Measurements from ENCODE around the gene CTBP2.

CTBP2 gene

GRCh38 chr10:125041856-125042506, 118.4 kb downstream of the CTBP2 start:
- no peaks in the 10 kb centered on the region for H3K4me1 ChIP-seq (ENCODE audit: low read length)
- H3K9me3 ChIP-seq (replicated peaks; ENCODE audit: insufficient read depth, low read length) = no peaks in the 10 kb centered on the region
- no peak overlapping the region for H2AFZ ChIP-seq (ENCODE audit: low read length)
- no peak overlapping the region for H3K9ac ChIP-seq (ENCODE audit: low read length)
- H4K20me1 ChIP-seq (ENCODE audit: insufficient read depth, low read length) = no peaks in the 10 kb centered on the region
- H3K9me2 ChIP-seq (replicated peaks; ENCODE audit: insufficient read depth, low read length) = no peaks in the 10 kb centered on the region
- no peak overlapping the region for H3K4me3 ChIP-seq (ENCODE audit: low read length)
- no peak for DNase-seq
- peaks cover 92% of the 10 kb centered on the region for H3K27me3 ChIP-seq (replicated peaks; ENCODE audit: insufficient read depth, low read length)
- no peaks in the 10 kb centered on the region for H3F3A ChIP-seq (ENCODE audit: insufficient read depth, low read length)
- TF ChIP-seq, protein P1, sequence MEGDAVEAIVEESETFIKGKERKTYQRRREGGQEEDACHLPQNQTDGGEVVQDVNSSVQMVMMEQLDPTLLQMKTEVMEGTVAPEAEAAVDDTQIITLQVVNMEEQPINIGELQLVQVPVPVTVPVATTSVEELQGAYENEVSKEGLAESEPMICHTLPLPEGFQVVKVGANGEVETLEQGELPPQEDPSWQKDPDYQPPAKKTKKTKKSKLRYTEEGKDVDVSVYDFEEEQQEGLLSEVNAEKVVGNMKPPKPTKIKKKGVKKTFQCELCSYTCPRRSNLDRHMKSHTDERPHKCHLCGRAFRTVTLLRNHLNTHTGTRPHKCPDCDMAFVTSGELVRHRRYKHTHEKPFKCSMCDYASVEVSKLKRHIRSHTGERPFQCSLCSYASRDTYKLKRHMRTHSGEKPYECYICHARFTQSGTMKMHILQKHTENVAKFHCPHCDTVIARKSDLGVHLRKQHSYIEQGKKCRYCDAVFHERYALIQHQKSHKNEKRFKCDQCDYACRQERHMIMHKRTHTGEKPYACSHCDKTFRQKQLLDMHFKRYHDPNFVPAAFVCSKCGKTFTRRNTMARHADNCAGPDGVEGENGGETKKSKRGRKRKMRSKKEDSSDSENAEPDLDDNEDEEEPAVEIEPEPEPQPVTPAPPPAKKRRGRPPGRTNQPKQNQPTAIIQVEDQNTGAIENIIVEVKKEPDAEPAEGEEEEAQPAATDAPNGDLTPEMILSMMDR (IDR thresholded peaks at IDR 0.05; ENCODE audit: low read length) = no peak
- no peak for TF ChIP-seq EZH2 (optimal IDR thresholded peaks at IDR 0.05; ENCODE audit: low read depth, low read length)
- no peak for TF ChIP-seq EZH2phosphoT487 (IDR thresholded peaks at IDR 0.05; ENCODE audit: low read length)
- H3K27ac ChIP-seq (ENCODE audit: low read length) = no peak overlapping the region
- no peaks in the 10 kb centered on the region for H3K79me2 ChIP-seq (ENCODE audit: low read length)
- H3K36me3 ChIP-seq (replicated peaks; ENCODE audit: insufficient read depth, low read length) = no peaks in the 10 kb centered on the region
- no peak overlapping the region for H3K4me2 ChIP-seq (ENCODE audit: low read depth, low read length)

DNA sequence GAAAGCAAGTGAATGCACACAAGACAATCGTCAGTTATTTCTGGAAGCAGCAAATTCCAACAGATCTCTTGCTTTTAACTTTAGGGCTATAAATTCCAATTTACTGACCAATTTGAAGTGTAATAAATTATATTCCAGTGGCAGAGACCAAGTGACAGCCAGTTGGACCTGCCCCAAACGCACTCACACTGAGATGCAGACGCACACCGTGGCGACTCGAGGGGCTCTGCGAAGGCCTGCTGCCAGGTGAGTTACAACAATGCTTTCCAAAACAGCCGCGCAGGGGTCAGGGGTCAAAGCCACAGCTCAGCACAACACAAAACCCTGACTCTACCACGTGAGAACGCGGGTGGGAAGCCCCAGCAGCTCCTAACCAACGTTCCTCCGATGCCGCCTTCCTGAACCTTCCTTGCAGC, 121.0 kb downstream of the CTBP2 start:
- Histone ChIP-seq H3K4me2 (ENCODE audit: low read depth, low read length) (no peak overlapping the region), H3K4me1 (ENCODE audit: low read length) (no peaks in the 10 kb centered on the region), H3K27me3 (replicated peaks; ENCODE audit: insufficient read depth, low read length) (peaks cover 94% of the 10 kb centered on the region), H3F3A (ENCODE audit: insufficient read depth, low read length) (no peaks in the 10 kb centered on the region), H3K79me2 (ENCODE audit: low read length) (no peaks in the 10 kb centered on the region), H3K27ac (ENCODE audit: low read length) (no peak overlapping the region), H2AFZ (ENCODE audit: low read length) (no peak overlapping the region), H3K4me3 (ENCODE audit: low read length) (no peak overlapping the region), H3K9ac (ENCODE audit: low read length) (no peak overlapping the region), H3K36me3 (replicated peaks; ENCODE audit: insufficient read depth, low read length) (no peaks in the 10 kb centered on the region), H4K20me1 (ENCODE audit: insufficient read depth, low read length) (no peaks in the 10 kb centered on the region), H3K9me2 (replicated peaks; ENCODE audit: insufficient read depth, low read length) (no peaks in the 10 kb centered on the region), H3K9me3 (replicated peaks; ENCODE audit: insufficient read depth, low read length) (no peaks in the 10 kb centered on the region)
- DNase-seq = no peak
- TF ChIP-seq EZH2phosphoT487 (IDR thresholded peaks at IDR 0.05; ENCODE audit: low read length) (no peak), EZH2 (optimal IDR thresholded peaks at IDR 0.05; ENCODE audit: low read depth, low read length) (no peak)
- TF ChIP-seq, protein P1 (IDR thresholded peaks at IDR 0.05; ENCODE audit: low read length) = no peak

- DNase-seq = peak; percentile 9
- Histone ChIP-seq H3K79me2 (ENCODE audit: low read length) (no peaks in the 10 kb centered on the region), H3F3A (ENCODE audit: insufficient read depth, low read length) (no peaks in the 10 kb centered on the region), H2AFZ (ENCODE audit: low read length) (no peak overlapping the region), H3K9me3 (replicated peaks; ENCODE audit: insufficient read depth, low read length) (no peaks in the 10 kb centered on the region), H3K9ac (ENCODE audit: low read length) (no peak overlapping the region), H3K27ac (ENCODE audit: low read length) (no peak overlapping the region), H3K9me2 (replicated peaks; ENCODE audit: insufficient read depth, low read length) (no peaks in the 10 kb centered on the region), H4K20me1 (ENCODE audit: insufficient read depth, low read length) (no peaks in the 10 kb centered on the region), H3K4me1 (ENCODE audit: low read length) (no peaks in the 10 kb centered on the region), H3K4me3 (ENCODE audit: low read length) (no peak overlapping the region), H3K4me2 (ENCODE audit: low read depth, low read length) (no peak overlapping the region), H3K27me3 (replicated peaks; ENCODE audit: insufficient read depth, low read length) (peaks cover 94% of the 10 kb centered on the region), H3K36me3 (replicated peaks; ENCODE audit: insufficient read depth, low read length) (no peaks in the 10 kb centered on the region)
- TF ChIP-seq EZH2 (optimal IDR thresholded peaks at IDR 0.05; ENCODE audit: low read depth, low read length) = no peak
- TF ChIP-seq EZH2phosphoT487 (IDR thresholded peaks at IDR 0.05; ENCODE audit: low read length) = no peak
- TF ChIP-seq, protein P1 (IDR thresholded peaks at IDR 0.05; ENCODE audit: low read length) = no peak
These were observed 121.7 kb downstream of the CTBP2 start for GRCh38 chr10:125038637-125039036.

Data from MM.1S (cell line).